Activated B cell treated with CpG ODN at 0.5 μM for 24 hours (primary cell): ENCODE results near the gene MAP3K2. TPM values are rescaled to one million over a fixed set of nuclear protein-coding genes. Genes with fewer than 3 reads are reported as not detected.
"Not testable (repeated sequence)": the region's sequence is repeated elsewhere in the genome, so short reads cannot be mapped to it uniquely, and the experiment has no call there.

ENCODE experiments used
- ATAC-seq: fragments of 200-7000 bp; cut with Tn5 transposase; one replicate; pipeline ENCODE4 v1.10.0; 2021; ENCODE audit warnings: low read depth, mild to moderate bottlenecking, moderate library complexity
- CTCF ChIA-PET: fragments of 350-600 bp; sonication (Branson Sonifier 250); formaldehyde crosslinking; loops from one replicate; lab custom pipeline; 2021; ENCODE audit warnings: antibody characterized with exemption; lab: Charles Lee
- POLR2A ChIA-PET: fragments of 350-600 bp; sonication (Branson Sonifier 250); formaldehyde crosslinking; loops from one replicate; lab custom pipeline; 2021; ENCODE audit warnings: antibody characterized with exemption; lab: Charles Lee
- DNase-seq: peaks from one replicate; pipeline ENCODE4 v3.0.0; 2022
- H3K27ac Mint-ChIP-seq: one replicate; pipeline ENCODE4 v1.8.0; 2020; ENCODE audit warnings: mixed read lengths
- H3K27me3 Mint-ChIP-seq: one replicate; pipeline ENCODE4 v1.8.0; 2021; ENCODE audit warnings: mixed read lengths
- H3K36me3 Mint-ChIP-seq: one replicate; pipeline ENCODE4 v1.8.0; 2021; ENCODE audit warnings: low read depth, mixed read lengths
- H3K4me1 Mint-ChIP-seq: one replicate; pipeline ENCODE4 v1.8.0; 2021; ENCODE audit warnings: mixed read lengths
- H3K4me3 Mint-ChIP-seq: one replicate; pipeline ENCODE4 v1.8.0; 2020; ENCODE audit warnings: mild to moderate bottlenecking, mixed read lengths
- H3K9me3 Mint-ChIP-seq: one replicate; pipeline ENCODE4 v1.8.0; 2020; ENCODE audit warnings: mixed read lengths
- CTCF ChIP-seq: fragments of 200-600 bp; IDR thresholded peaks from one replicate; pipeline ENCODE4 v1.8.0; 2022; ENCODE audit warnings: antibody characterized with exemption, mild to moderate bottlenecking
- intact Hi-C: fragments of 100-400 bp; cut with micrococcal nuclease; formaldehyde crosslinking; loops from one replicate; pipeline ENCODE4 v1.15.1; 2024
- total RNA-seq: library from RNA; stranded (reverse); gene quantifications from 2 replicates; pipeline ENCODE4 v1.2.3, GENCODE V29; 2022

The MAP3K2 gene
- total RNA-seq, 1 donor from 2014 or later, result 77.7 TPM

GRCh38 chr2:127355407-127356008, 32.3 kb downstream of the MAP3K2 start:
- no peaks in the 10 kb centered on the region for H3K27me3 Mint-ChIP-seq
- TF ChIP-seq CTCF, result peak; percentile 54
- POLR2A ChIA-PET, result no interaction called here
- intact Hi-C loops, result loop anchor here (1.0 kb wide), 2 partner anchors 61 to 124 kb away; no protein-coding TSS in a partner anchor
- peaks cover 2% of the 10 kb centered on the region for H3K36me3 Mint-ChIP-seq
- ATAC-seq (peak; percentile 47), DNase-seq (no peak)
- no peak overlapping the region for H3K27ac Mint-ChIP-seq
- CTCF ChIA-PET, result interaction anchor here (1.2 to 3.3 kb wide), 3 partner anchors 60 to 123 kb away, joined by 4 to 19 read pairs (median 8); no protein-coding TSS in a partner anchor
- peaks cover 58% of the 10 kb centered on the region for H3K4me1 Mint-ChIP-seq
- H3K4me3 Mint-ChIP-seq, result no peak overlapping the region
- no peaks in the 10 kb centered on the region for H3K9me3 Mint-ChIP-seq

- ATAC-seq, H3K27me3 Mint-ChIP-seq, CTCF ChIA-PET, DNase-seq, intact Hi-C loops, H3K9me3 Mint-ChIP-seq, H3K36me3 Mint-ChIP-seq, H3K27ac Mint-ChIP-seq, POLR2A ChIA-PET, H3K4me3 Mint-ChIP-seq: not testable (repeated sequence)
- H3K4me1 Mint-ChIP-seq, result peaks cover 61% of the 10 kb centered on the region
Observed at GRCh38 chr2:127353873-127354676, 33.7 kb downstream of the MAP3K2 start.

DNA sequence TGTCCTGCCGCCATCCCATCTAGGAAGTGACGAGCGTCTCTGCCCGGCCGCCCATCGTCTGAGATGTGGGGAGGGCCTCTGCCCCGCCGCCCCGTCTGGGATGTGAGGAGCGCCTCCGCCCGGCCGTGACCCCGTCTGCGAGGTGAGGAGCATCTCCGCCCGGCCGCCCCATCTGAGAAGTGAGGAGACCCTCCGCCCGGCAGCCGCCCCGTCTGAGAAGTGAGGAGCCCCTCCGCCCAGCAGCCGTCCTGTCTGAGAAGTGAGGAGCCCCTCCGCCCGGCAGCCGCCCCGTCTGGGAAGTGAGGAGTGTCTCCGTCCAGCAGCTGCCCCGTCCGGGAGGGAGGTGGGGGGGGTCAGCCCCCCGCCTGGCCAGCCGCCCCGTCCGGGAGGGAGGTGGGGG, 34.6 kb downstream of the MAP3K2 start:
- H3K4me3 Mint-ChIP-seq, POLR2A ChIA-PET, H3K27me3 Mint-ChIP-seq: not testable (repeated sequence)

GRCh38 chr2:127351603-127352002, 36.2 kb downstream of the MAP3K2 start:
- Mint-ChIP-seq H3K36me3 (peaks cover 4% of the 10 kb centered on the region), H3K27me3 (no peaks in the 10 kb centered on the region), H3K27ac (no peak overlapping the region), H3K9me3 (no peaks in the 10 kb centered on the region), H3K4me1 (peaks cover 68% of the 10 kb centered on the region), H3K4me3 (no peak overlapping the region)
- CTCF ChIA-PET, result interaction anchor here (2.2 kb wide), 1 partner anchor 128 kb away, joined by 7 read pairs; no protein-coding TSS in a partner anchor
- DNase-seq (no peak), ATAC-seq (no peak)
- TF ChIP-seq CTCF, result no peak
- intact Hi-C loops, result no loop called here
- POLR2A ChIA-PET, result no interaction called here

More for the DNA sequence above, 34.6 kb downstream of the MAP3K2 start:
- DNase-seq, H3K27ac Mint-ChIP-seq, intact Hi-C loops, ATAC-seq, H3K36me3 Mint-ChIP-seq, CTCF ChIA-PET, H3K9me3 Mint-ChIP-seq: not testable (repeated sequence)
- H3K4me1 Mint-ChIP-seq, result peaks cover 63% of the 10 kb centered on the region

DNA sequence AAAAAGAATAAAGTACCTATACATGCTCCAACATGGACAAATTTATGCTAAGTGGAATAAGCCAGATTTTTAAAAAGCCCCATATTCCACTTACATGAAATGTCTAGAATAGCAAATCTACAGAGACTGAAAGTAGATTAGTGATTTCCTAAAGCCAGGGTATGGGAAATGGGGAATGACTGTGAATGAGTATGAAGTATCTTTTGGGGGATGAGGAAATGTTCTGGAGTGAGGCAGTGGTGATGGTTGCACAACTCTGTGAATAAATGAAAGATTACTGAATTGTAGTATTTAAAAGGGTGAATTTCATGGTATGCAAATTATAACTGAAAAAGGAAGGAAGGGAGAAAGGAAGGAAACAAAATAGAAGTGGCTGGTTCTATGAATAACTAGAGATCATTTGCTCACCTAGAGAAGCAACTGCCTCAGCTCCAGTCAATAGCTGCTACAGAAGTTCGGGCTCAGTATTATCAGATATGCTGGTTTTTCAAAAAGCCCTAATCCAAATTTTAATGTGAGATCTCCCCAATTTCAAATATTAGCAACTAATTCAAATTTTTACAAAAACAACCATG, 39.3 kb downstream of the MAP3K2 start:
- Mint-ChIP-seq H3K4me1 (peaks cover 79% of the 10 kb centered on the region), H3K27me3 (no peaks in the 10 kb centered on the region), H3K36me3 (peaks cover 10% of the 10 kb centered on the region), H3K9me3 (peaks cover 4% of the 10 kb centered on the region), H3K27ac (peak overlapping the region; percentile 71), H3K4me3 (peak overlapping the region; percentile 67)
- ChIA-PET CTCF (no interaction called here), POLR2A (no interaction called here)
- DNase-seq, result no peak
- intact Hi-C loops, result no loop called here
- no peak for ATAC-seq
- no peak for TF ChIP-seq CTCF
